ENCODE data around the gene NADK2. TPM values are rescaled to one million over a fixed set of nuclear protein-coding genes. Genes with fewer than 3 reads are reported as not detected.

The NADK2 gene
- total RNA-seq, 2 donors from 2014 or later, result 21.6 to 37.9 TPM

GRCh38 chr5:36236801-36237200 lies 4.9 kb downstream of the NADK2 start:
- Histone ChIP-seq H3K4me3 (no peak overlapping the region), H3K9me3 (no peaks in the 10 kb centered on the region), H3K27ac (no peak overlapping the region), H3K36me3 (no peaks in the 10 kb centered on the region), H3K4me1 (replicated peaks) (peaks cover 6% of the 10 kb centered on the region), H3K27me3 (replicated peaks; ENCODE audit: insufficient read depth) (no peaks in the 10 kb centered on the region)
- no peak for TF ChIP-seq POLR2A (IDR thresholded peaks at IDR 0.05)
- TF ChIP-seq POLR2AphosphoS5 (IDR thresholded peaks at IDR 0.05), result no peak
- TF ChIP-seq, protein P1, sequence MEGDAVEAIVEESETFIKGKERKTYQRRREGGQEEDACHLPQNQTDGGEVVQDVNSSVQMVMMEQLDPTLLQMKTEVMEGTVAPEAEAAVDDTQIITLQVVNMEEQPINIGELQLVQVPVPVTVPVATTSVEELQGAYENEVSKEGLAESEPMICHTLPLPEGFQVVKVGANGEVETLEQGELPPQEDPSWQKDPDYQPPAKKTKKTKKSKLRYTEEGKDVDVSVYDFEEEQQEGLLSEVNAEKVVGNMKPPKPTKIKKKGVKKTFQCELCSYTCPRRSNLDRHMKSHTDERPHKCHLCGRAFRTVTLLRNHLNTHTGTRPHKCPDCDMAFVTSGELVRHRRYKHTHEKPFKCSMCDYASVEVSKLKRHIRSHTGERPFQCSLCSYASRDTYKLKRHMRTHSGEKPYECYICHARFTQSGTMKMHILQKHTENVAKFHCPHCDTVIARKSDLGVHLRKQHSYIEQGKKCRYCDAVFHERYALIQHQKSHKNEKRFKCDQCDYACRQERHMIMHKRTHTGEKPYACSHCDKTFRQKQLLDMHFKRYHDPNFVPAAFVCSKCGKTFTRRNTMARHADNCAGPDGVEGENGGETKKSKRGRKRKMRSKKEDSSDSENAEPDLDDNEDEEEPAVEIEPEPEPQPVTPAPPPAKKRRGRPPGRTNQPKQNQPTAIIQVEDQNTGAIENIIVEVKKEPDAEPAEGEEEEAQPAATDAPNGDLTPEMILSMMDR (IDR thresholded peaks at IDR 0.05), result no peak
- intact Hi-C loops (cut with DNase I), result no loop called here
- no peak for DNase-seq (ENCODE audit: low spot score)

DNA sequence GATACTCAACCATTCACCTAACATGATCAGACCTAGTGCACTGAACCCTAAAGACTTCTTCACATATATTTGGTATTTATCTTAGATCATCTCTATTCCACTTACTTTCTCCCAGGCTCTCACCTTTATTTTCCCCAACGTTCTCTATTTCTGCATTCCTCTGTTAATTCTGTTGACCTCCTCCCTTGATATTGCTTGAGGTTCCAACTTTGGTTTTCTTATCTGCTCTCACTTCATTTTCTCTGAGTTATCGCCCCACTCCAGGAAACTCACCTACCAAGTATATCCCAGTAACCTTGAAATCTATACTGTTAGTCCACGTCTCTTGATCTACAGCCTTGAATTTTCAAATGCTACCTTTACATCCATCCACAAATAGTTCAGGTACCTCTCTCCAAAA lies 9.2 kb downstream of the NADK2 start:
- TF ChIP-seq POLR2AphosphoS5 (IDR thresholded peaks at IDR 0.05) (no peak), POLR2A (IDR thresholded peaks at IDR 0.05) (no peak)
- TF ChIP-seq, protein P1 (IDR thresholded peaks at IDR 0.05), result no peak
- no peak for DNase-seq (ENCODE audit: low spot score)
- H3K9me3 ChIP-seq, result no peaks in the 10 kb centered on the region
- no peaks in the 10 kb centered on the region for H3K4me1 ChIP-seq (replicated peaks)
- H3K4me3 ChIP-seq, result no peak overlapping the region
- WGBS, result 88% methylated on average over 3 of the region's 3 CpGs
- no peaks in the 10 kb centered on the region for H3K36me3 ChIP-seq
- intact Hi-C loops (cut with DNase I), result no loop called here
- H3K27me3 ChIP-seq (replicated peaks; ENCODE audit: insufficient read depth), result no peaks in the 10 kb centered on the region
- no peak overlapping the region for H3K27ac ChIP-seq

DNA sequence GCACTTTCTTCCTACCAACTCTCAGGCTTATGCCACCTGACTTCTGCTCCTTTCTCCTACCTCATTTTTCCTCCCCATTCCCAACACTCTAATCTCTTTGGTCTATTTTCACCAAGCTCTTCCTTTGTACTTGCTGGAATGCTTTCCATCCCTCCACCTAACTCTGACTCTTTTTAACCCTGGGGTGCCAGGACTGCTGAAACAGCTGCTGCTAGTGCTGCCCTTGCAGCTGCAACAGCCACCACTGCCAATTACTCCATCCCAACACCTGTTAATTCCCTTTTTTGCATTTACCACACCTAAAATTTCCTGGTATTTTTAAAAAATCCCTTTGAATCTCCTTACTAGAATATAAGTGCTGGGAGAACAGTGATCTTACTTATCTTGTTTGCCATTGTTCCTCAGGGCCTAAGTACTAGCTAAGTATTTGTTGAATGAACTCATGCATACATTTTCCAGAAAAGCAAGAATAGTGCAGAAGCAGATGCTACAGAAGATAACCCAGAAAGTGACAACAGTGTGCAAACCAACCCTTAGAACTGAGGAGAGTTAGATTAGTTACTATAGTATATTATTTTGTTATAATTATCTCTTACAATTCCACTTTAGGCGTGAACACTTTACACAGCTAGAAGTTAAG lies 11.5 kb downstream of the NADK2 start:
- TF ChIP-seq POLR2A (IDR thresholded peaks at IDR 0.05) (no peak), POLR2AphosphoS5 (IDR thresholded peaks at IDR 0.05) (no peak)
- TF ChIP-seq, protein P1 (IDR thresholded peaks at IDR 0.05), result no peak
- H3K4me1 ChIP-seq (replicated peaks), result no peaks in the 10 kb centered on the region
- intact Hi-C loops (cut with DNase I), result no loop called here
- no peak overlapping the region for H3K27ac ChIP-seq
- H3K9me3 ChIP-seq, result no peaks in the 10 kb centered on the region
- no peaks in the 10 kb centered on the region for H3K36me3 ChIP-seq
- WGBS, result 98% methylated on average over 1 of the region's 1 CpG
- no peak overlapping the region for H3K4me3 ChIP-seq
- H3K27me3 ChIP-seq (replicated peaks; ENCODE audit: insufficient read depth), result no peaks in the 10 kb centered on the region
- DNase-seq (ENCODE audit: low spot score), result no peak

- DNase-seq (ENCODE audit: low spot score), result no peak
- intact Hi-C loops (cut with DNase I), result no loop called here
- Histone ChIP-seq H3K27ac (no peak overlapping the region), H3K27me3 (replicated peaks; ENCODE audit: insufficient read depth) (no peaks in the 10 kb centered on the region), H3K9me3 (no peaks in the 10 kb centered on the region), H3K4me3 (no peak overlapping the region), H3K4me1 (replicated peaks) (no peaks in the 10 kb centered on the region), H3K36me3 (no peaks in the 10 kb centered on the region)
- TF ChIP-seq POLR2AphosphoS5 (IDR thresholded peaks at IDR 0.05), result no peak
- TF ChIP-seq, protein P1 (IDR thresholded peaks at IDR 0.05), result no peak
- TF ChIP-seq POLR2A (IDR thresholded peaks at IDR 0.05), result no peak
- WGBS, result 95% methylated on average over 7 of the region's 7 CpGs
These were observed 13.2 kb downstream of the NADK2 start for GRCh38 chr5:36228505-36228904.

- H3K27me3 ChIP-seq (replicated peaks; ENCODE audit: insufficient read depth), result no peaks in the 10 kb centered on the region
- H3K27ac ChIP-seq, result no peak overlapping the region
- DNase-seq (ENCODE audit: low spot score), result no peak
- H3K4me1 ChIP-seq (replicated peaks), result no peaks in the 10 kb centered on the region
- H3K4me3 ChIP-seq, result no peak overlapping the region
- no peaks in the 10 kb centered on the region for H3K36me3 ChIP-seq
- H3K9me3 ChIP-seq, result no peaks in the 10 kb centered on the region
- intact Hi-C loops (cut with DNase I), result no loop called here
- TF ChIP-seq POLR2AphosphoS5 (IDR thresholded peaks at IDR 0.05), result no peak
- TF ChIP-seq, protein P1 (IDR thresholded peaks at IDR 0.05), result no peak
- TF ChIP-seq POLR2A (IDR thresholded peaks at IDR 0.05), result no peak
These were observed 14.7 kb downstream of the NADK2 start for GRCh38 chr5:36227046-36227445.
